NAMALWA (cell line): Measurements from ENCODE around the gene LRIT3.
"Not testable (repeated sequence)": the region's sequence is repeated elsewhere in the genome, so short reads cannot be mapped to it uniquely, and the experiment has no call there.

Source experiments
- DNase-seq: peaks from one replicate; pipeline ENCODE4 v3.0.0-alpha.2; 2015; ENCODE audit warnings: low spot score

LRIT3 gene

GRCh38 chr4:109848501-109848900, 594 bp downstream of the LRIT3 start:
- DNase-seq = no peak

GRCh38 chr4:109850601-109851000, 2.7 kb downstream of the LRIT3 start:
- DNase-seq = no peak

- not testable (repeated sequence) for DNase-seq
Measured at GRCh38 chr4:109859426-109860300, 11.8 kb downstream of the LRIT3 start.

- no peak for DNase-seq
Measured at GRCh38 chr4:109861271-109861670, 13.4 kb downstream of the LRIT3 start.

- no peak for DNase-seq
Measured at GRCh38 chr4:109861916-109862511, 14.1 kb downstream of the LRIT3 start.

- DNase-seq = peak; percentile 4
Measured at GRCh38 chr4:109864134-109864533, 16.2 kb downstream of the LRIT3 start.

- no peak for DNase-seq
Measured at GRCh38 chr4:109870061-109870460, 22.2 kb downstream of the LRIT3 start.

- DNase-seq = no peak
Measured at GRCh38 chr4:109872065-109872464, 24.2 kb downstream of the LRIT3 start.

- DNase-seq = no peak
Measured at GRCh38 chr4:109872950-109873656, 25.2 kb downstream of the LRIT3 start.

- no peak for DNase-seq
Measured at GRCh38 chr4:109873791-109874514, 26.0 kb downstream of the LRIT3 start.

GRCh38 chr4:109875106-109875505, 27.2 kb downstream of the LRIT3 start:
- DNase-seq = no peak

- not testable (repeated sequence) for DNase-seq
Measured at GRCh38 chr4:109875553-109875952, 27.6 kb downstream of the LRIT3 start.

GRCh38 chr4:109876634-109877265, 28.8 kb downstream of the LRIT3 start:
- no peak for DNase-seq

- DNase-seq = no peak
Measured at GRCh38 chr4:109877400-109877799, 29.5 kb downstream of the LRIT3 start.

GRCh38 chr4:109878355-109878754, 30.4 kb downstream of the LRIT3 start:
- DNase-seq = no peak

- no peak for DNase-seq
Measured at GRCh38 chr4:109879081-109879480, 31.2 kb downstream of the LRIT3 start.

GRCh38 chr4:109879636-109880314, 31.9 kb downstream of the LRIT3 start:
- DNase-seq = no peak

- no peak for DNase-seq
Measured at GRCh38 chr4:109886303-109886702, 38.4 kb downstream of the LRIT3 start.

- DNase-seq = no peak
Measured at GRCh38 chr4:109887071-109887470, 39.2 kb downstream of the LRIT3 start.

- no peak for DNase-seq
Measured at GRCh38 chr4:109890076-109890475, 42.2 kb downstream of the LRIT3 start.
